Endothelial cell of umbilical vein (primary cell): ENCODE results near the gene RALBP1. TPM values are rescaled to one million over a fixed set of nuclear protein-coding genes. Genes with fewer than 3 reads are reported as not detected.

Experiments
- BruUV-seq: library from RNA; stranded (reverse); fragments of 400-500 nt; replicated peaks from 2 replicates; lab custom pipeline; 2021; lab: Mats Ljungman, UMichigan
- CTCF ChIA-PET: fragments of 300-600, 350-600 bp; sonication (Branson Sonifier 250); formaldehyde crosslinking; loops from one replicate; lab custom pipeline; 2021; ENCODE audit warnings: antibody characterized with exemption, inconsistent platforms; lab: Charles Lee
- POLR2A ChIA-PET: fragments of 300-600, 350-600 bp; sonication (Branson Sonifier 250); formaldehyde crosslinking; loops from one replicate; lab custom pipeline; 2021; ENCODE audit warnings: antibody characterized with exemption, inconsistent platforms; lab: Charles Lee
- DNase-seq: peaks from one replicate; pipeline ENCODE4 v3.0.0-alpha.2; 2011; ENCODE audit warnings: low read depth, low spot score
- FAIRE-seq: peaks from 2 replicates; lab custom pipeline; 2011; peaks lifted over from hg19 to GRCh38; lab: Jason Lieb, UNC
- H2AFZ ChIP-seq: 2 replicates; pipeline ENCODE4 v1.6.0; 2012; ENCODE audit warnings: low read depth, low read length, control low read depth, inconsistent platforms
- H3K27ac ChIP-seq: 2 replicates; pipeline ENCODE4 v1.5.1; 2011; ENCODE audit warnings: low read depth, mild to moderate bottlenecking, control low read depth, low read length, moderate library complexity; ENCODE audit not compliant: insufficient read depth
- H3K27me3 ChIP-seq, 2 experiments: 2 replicates each; pipeline versions ENCODE4 v1.6.0 to v1.6.1; 2011; ENCODE audit warnings: low read length in 2 of 2, mixed read lengths in 1 of 2; ENCODE audit not compliant: control insufficient read depth in 2 of 2, insufficient read depth in 2 of 2
- H3K36me3 ChIP-seq, 2 experiments: 2 replicates in 1 of 2; 3 replicates in 1 of 2; pipeline ENCODE4 v1.5.1; 2011; ENCODE audit warnings: low read length in 2 of 2, mild to moderate bottlenecking in 1 of 2, moderate library complexity in 1 of 2; ENCODE audit not compliant: control insufficient read depth in 2 of 2, insufficient read depth in 2 of 2; ENCODE audit errors: extremely low read depth in 1 of 2
- H3K4me1 ChIP-seq: 3 replicates; pipeline ENCODE4 v1.5.1; 2011; ENCODE audit warnings: mild to moderate bottlenecking, low read length; ENCODE audit not compliant: control insufficient read depth, insufficient read depth; ENCODE audit errors: extremely low read depth
- H3K4me2 ChIP-seq: 2 replicates; pipeline ENCODE4 v1.6.1; 2011; ENCODE audit warnings: low read length, control low read depth, mixed read lengths; ENCODE audit not compliant: insufficient read depth
- H3K4me3 ChIP-seq, 3 experiments: fragments of 200-600 bp in 1 of 3; sonication (generic), shearing (Covaris generic) in 1 of 3; replicated peaks in 1 of 3; 2 replicates each; pipeline ENCODE4 v1.5.1; 2011 to 2016; ENCODE audit warnings: control low read depth in 3 of 3, low read length in 3 of 3, mild to moderate bottlenecking in 2 of 3, inconsistent platforms in 1 of 3, low read depth in 1 of 3, moderate library complexity in 1 of 3; ENCODE audit not compliant: insufficient read depth in 1 of 3
- H3K79me2 ChIP-seq: 2 replicates; pipeline ENCODE4 v1.6.0; 2012; ENCODE audit warnings: low read length, inconsistent platforms; ENCODE audit not compliant: control insufficient read depth, insufficient read depth
- H3K9ac ChIP-seq: replicated peaks from 2 replicates; pipeline ENCODE3; 2011; ENCODE audit warnings: low read length, control low read depth; ENCODE audit not compliant: insufficient read depth; ENCODE audit errors: extremely low read depth
- H3K9me1 ChIP-seq: replicated peaks from 3 replicates; pipeline ENCODE4 v1.6.0; 2011; ENCODE audit warnings: mild to moderate bottlenecking, low read length; ENCODE audit not compliant: control insufficient read depth, insufficient read depth; ENCODE audit errors: extremely low read depth
- H3K9me3 ChIP-seq: replicated peaks from 2 replicates; pipeline ENCODE4 v1.5.1; 2012; ENCODE audit warnings: low read length, inconsistent platforms; ENCODE audit not compliant: control insufficient read depth, insufficient read depth
- H4K20me1 ChIP-seq: replicated peaks from 2 replicates; pipeline ENCODE3; 2011; ENCODE audit warnings: mild to moderate bottlenecking, low read length; ENCODE audit not compliant: control insufficient read depth, insufficient read depth; ENCODE audit errors: extremely low read depth
- EZH2 ChIP-seq: IDR thresholded peaks from 2 replicates; pipeline ENCODE4 v1.6.1; 2012; ENCODE audit warnings: borderline replicate concordance, low read depth, mild to moderate bottlenecking, moderate library complexity, low read length, inconsistent platforms; ENCODE audit not compliant: severe bottlenecking
- FOS ChIP-seq: IDR thresholded peaks from 2 replicates; pipeline ENCODE4 v1.6.1; 2011; ENCODE audit warnings: mild to moderate bottlenecking, low read length, moderate library complexity, borderline replicate concordance; ENCODE audit not compliant: insufficient read depth
- GATA2 ChIP-seq: IDR thresholded peaks from 2 replicates; pipeline ENCODE4 v1.7.0; 2011; ENCODE audit warnings: low read depth, mild to moderate bottlenecking, moderate library complexity, mixed read lengths, low read length; ENCODE audit not compliant: insufficient read length, insufficient read depth
- JUN ChIP-seq: IDR thresholded peaks from 2 replicates; pipeline ENCODE4 v1.6.1; 2011; ENCODE audit warnings: borderline replicate concordance, low read depth; ENCODE audit not compliant: insufficient read length, insufficient read depth
- MAX ChIP-seq: IDR thresholded peaks from 2 replicates; pipeline ENCODE4 v1.6.1; 2011; ENCODE audit not compliant: insufficient read depth, insufficient read length
- MYC ChIP-seq: IDR thresholded peaks from one replicate; pipeline ENCODE4 v1.6.1; 2011; ENCODE audit warnings: mild to moderate bottlenecking, low read depth, low read length
- POLR2A ChIP-seq: IDR thresholded peaks from 2 replicates; pipeline ENCODE4 v1.6.1; 2012; ENCODE audit warnings: low read depth, mild to moderate bottlenecking, control low read depth, low read length
- POLR2AphosphoS5 ChIP-seq: IDR thresholded peaks from 2 replicates; pipeline ENCODE4 v1.6.1; 2012; ENCODE audit warnings: low read depth, mild to moderate bottlenecking, control low read depth, low read length, moderate library complexity; ENCODE audit not compliant: insufficient read depth
- dilution Hi-C: fragments of 300-500 bp; cut with MboI; formaldehyde crosslinking; loops from one replicate; pipeline ENCODE4 v1.15.0; 2019; ENCODE audit warnings: low sequenced_read_pairs; ENCODE audit not compliant: extremely low pct_ligation_motif_present
- intact Hi-C: fragments of 100-400 bp; cut with micrococcal nuclease; formaldehyde crosslinking; loops from one replicate; pipeline ENCODE4 v1.10.0; 2022
- polyA plus RNA-seq, 4 experiments: library from polyadenylated mRNA; depleted of rRNA in 3 of 4; stranded (reverse) in 3 of 4; unstranded in 1 of 4; fragments of >200 nt; gene quantifications; 2 replicates each; pipeline versions ENCODE4 v1.2.1 to v1.2.3, GENCODE V29; 2011 to 2012; ENCODE audit warnings: missing spikeins in 1 of 4
- total RNA-seq: library from RNA; stranded (reverse); gene quantifications from 2 replicates; pipeline ENCODE4 v1.2.3, GENCODE V29; 2021
- TF ChIP-seq, protein P1 (sequence below), 2 donors: IDR thresholded peaks; 1 replicate in 1 of 2; 2 replicates in 1 of 2; pipeline ENCODE4 v1.5.1; 2011; ENCODE audit warnings: low read length in 2 of 2, mild to moderate bottlenecking in 2 of 2, moderate library complexity in 2 of 2, control low read depth in 1 of 2, inconsistent platforms in 1 of 2, low read depth in 1 of 2; ENCODE audit not compliant: insufficient read depth in 1 of 2; ENCODE audit errors: extremely low read depth in 1 of 2

The RALBP1 gene
- total and polyA plus RNA-seq, 2 donors (not counting 3 experiments of a cell fraction or from before 2014, with no cell fraction given) = 55.8 to 68.4 TPM

GRCh38 chr18:9546468-9546867 is 71.2 kb downstream of the RALBP1 start:
- POLR2A ChIA-PET = no interaction called here
- Histone ChIP-seq H3K4me1 (no peaks in the 10 kb centered on the region), H2AFZ (no peak overlapping the region), H3K9me1 (no peaks in the 10 kb centered on the region), H4K20me1 (no peaks in the 10 kb centered on the region), H3K4me3 (no peak overlapping the region), H3K4me2 (no peak overlapping the region), H3K27me3 (no peaks in the 10 kb centered on the region), H3K9ac (no peak overlapping the region), H3K36me3 (peaks cover 23 to 34% of the 10 kb centered on the region in 2 experiments), H3K9me3 (no peaks in the 10 kb centered on the region), H3K79me2 (no peaks in the 10 kb centered on the region), H3K27ac (no peak overlapping the region)
- FAIRE-seq (no peak), DNase-seq (no peak)
- intact Hi-C loops (no loop called here), dilution Hi-C loops (no loop called here)
- CTCF ChIA-PET = no interaction called here
- no peak for TF ChIP-seq MAX
- TF ChIP-seq FOS = no peak
- TF ChIP-seq JUN = no peak
- no peak for TF ChIP-seq GATA2
- TF ChIP-seq MYC = no peak
- no peak for TF ChIP-seq POLR2AphosphoS5
- TF ChIP-seq POLR2A = no peak
- TF ChIP-seq EZH2 = no peak
- TF ChIP-seq, protein P1, sequence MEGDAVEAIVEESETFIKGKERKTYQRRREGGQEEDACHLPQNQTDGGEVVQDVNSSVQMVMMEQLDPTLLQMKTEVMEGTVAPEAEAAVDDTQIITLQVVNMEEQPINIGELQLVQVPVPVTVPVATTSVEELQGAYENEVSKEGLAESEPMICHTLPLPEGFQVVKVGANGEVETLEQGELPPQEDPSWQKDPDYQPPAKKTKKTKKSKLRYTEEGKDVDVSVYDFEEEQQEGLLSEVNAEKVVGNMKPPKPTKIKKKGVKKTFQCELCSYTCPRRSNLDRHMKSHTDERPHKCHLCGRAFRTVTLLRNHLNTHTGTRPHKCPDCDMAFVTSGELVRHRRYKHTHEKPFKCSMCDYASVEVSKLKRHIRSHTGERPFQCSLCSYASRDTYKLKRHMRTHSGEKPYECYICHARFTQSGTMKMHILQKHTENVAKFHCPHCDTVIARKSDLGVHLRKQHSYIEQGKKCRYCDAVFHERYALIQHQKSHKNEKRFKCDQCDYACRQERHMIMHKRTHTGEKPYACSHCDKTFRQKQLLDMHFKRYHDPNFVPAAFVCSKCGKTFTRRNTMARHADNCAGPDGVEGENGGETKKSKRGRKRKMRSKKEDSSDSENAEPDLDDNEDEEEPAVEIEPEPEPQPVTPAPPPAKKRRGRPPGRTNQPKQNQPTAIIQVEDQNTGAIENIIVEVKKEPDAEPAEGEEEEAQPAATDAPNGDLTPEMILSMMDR (IDR thresholded peaks at IDR 0.05; ENCODE audit: extremely low read depth in 1 of 2, insufficient read depth in 1 of 2, low read depth in 1 of 2, low read length in 2 of 2) = no peak
- no TSS peak for BruUV-seq
